HL-60 (cell line): ENCODE data around the gene GTF2H1.

Experiments
- POLR2AphosphoS5 ChIP-seq: IDR thresholded peaks from 2 replicates; pipeline ENCODE4 v1.6.1; 2012; ENCODE audit warnings: low read depth
- REST ChIP-seq: IDR thresholded peaks from 2 replicates; pipeline ENCODE4 v1.6.1; 2012; ENCODE audit warnings: low read depth; ENCODE audit not compliant: insufficient replicate concordance
- SPI1 ChIP-seq: IDR thresholded peaks from 2 replicates; pipeline ENCODE4 v1.6.1; 2012; ENCODE audit warnings: low read depth, mild to moderate bottlenecking, borderline replicate concordance
- TF ChIP-seq, protein P1 (sequence below): IDR thresholded peaks from one replicate; pipeline ENCODE4 v1.5.1; 2011; ENCODE audit warnings: low read length, control low read depth, inconsistent platforms; ENCODE audit not compliant: insufficient read depth

DNA sequence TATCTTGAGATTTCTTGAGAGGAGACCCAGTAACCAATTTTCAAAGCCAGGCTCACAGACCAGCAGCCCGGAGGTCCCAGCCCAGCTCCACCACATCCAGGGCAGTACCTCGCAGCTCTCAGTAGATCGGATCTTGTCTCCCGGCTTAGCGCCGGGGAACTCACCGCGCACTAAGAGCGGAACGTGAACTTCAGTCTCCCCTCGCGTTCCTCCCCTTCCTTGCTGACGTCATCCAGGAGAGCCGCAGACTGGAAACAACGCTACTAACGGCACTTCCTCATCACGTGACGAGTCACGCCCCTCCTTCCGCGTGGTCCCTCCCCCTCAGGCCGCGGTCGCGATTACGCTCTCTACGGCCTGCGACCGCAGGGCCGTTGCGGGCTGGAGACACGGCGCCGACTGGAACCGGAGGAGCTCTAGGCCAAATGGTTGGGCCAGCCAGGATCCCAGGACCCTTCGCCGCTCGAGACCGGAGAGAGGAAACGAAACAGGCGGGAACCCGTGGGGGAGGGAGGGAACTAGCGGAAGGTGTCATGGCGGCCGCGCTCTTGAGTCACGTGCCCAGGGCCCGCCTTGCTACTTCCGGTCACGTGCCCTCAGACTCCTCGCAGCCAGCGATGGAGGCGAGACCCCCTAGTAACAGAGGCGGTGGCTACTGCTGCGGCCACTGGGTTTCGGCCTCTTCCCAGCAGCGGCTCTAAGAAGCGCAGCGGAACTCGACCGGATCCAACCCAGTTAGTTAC, at the start of gene GTF2H1, which contains the start of gene HPS5:
- TF ChIP-seq, protein P1, sequence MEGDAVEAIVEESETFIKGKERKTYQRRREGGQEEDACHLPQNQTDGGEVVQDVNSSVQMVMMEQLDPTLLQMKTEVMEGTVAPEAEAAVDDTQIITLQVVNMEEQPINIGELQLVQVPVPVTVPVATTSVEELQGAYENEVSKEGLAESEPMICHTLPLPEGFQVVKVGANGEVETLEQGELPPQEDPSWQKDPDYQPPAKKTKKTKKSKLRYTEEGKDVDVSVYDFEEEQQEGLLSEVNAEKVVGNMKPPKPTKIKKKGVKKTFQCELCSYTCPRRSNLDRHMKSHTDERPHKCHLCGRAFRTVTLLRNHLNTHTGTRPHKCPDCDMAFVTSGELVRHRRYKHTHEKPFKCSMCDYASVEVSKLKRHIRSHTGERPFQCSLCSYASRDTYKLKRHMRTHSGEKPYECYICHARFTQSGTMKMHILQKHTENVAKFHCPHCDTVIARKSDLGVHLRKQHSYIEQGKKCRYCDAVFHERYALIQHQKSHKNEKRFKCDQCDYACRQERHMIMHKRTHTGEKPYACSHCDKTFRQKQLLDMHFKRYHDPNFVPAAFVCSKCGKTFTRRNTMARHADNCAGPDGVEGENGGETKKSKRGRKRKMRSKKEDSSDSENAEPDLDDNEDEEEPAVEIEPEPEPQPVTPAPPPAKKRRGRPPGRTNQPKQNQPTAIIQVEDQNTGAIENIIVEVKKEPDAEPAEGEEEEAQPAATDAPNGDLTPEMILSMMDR = no peak
- TF ChIP-seq REST (no peak), POLR2AphosphoS5 (peak; percentile 87; the same call in 1 of the 2 replicates), SPI1 (peak; percentile 87)
